Measurements from ENCODE around the gene ERC2. TPM values are rescaled to one million over a fixed set of nuclear protein-coding genes. Genes with fewer than 3 reads are reported as not detected.

The ERC2 gene
- total RNA-seq, 1 donor from 2014 or later, result 0.53 TPM

DNA sequence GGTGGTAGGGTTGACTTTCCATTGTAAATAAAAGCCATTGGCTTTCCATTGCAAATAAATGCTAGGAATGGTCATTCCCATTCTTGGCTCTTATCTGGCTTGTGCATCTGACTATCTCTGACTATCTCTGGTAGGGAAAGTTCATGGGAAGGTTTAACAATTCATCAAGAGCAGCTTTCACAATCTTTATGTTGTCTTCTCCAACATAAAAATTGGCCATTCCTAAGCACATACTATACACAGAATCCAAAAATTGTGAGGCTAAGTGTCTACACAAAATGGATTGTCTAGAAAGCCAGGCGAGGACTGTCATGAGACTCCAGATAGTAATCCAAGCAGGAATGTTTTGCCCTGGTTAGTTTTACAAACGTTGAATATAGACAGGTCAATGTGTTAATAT is 926.8 kb downstream of the ERC2 start:
- DNase-seq (ENCODE audit: low read depth, low spot score), result no peak

- DNase-seq (ENCODE audit: low read depth, low spot score), result no peak
These were observed 927.3 kb downstream of the ERC2 start for GRCh38 chr3:55541016-55541415.

DNA sequence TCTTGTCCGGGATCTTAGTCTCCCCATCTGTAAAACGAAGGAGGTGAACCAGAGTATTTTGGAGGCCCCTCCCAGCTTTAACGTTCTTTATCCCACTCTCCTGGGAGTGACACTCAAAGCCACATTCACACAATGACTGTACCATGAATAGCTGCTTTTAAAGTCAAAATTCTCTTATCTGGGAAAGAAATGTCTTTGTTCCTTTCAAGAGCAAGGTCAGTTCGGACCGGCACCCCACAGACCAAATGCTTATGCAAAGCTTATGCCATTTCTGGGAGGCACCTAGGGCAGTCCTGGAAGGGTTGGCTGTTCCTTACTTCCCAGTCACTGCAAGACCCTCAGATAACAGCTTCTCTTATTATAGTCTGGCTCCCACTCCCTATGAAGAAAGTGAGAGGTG is 927.7 kb downstream of the ERC2 start:
- no peak for DNase-seq (ENCODE audit: low read depth, low spot score)

DNA sequence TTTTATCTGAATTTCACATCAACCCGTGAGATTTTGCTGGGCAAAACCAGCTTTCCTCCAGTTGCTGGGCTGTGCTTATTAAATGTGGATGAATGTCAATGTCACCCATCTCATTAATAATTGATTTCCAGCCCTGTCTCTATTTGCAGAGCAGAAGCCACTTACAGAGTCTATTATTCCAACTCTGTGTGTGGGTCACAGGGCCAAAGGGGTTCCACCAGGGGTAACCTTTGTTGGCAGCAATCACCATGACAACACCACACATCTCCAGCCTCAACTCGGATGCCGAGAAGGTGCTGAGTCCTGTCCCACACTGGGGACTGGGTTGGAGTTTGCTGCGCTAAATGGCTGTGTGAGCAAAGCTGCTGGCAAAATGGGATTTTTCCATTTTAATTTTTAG is 930.1 kb downstream of the ERC2 start:
- DNase-seq (ENCODE audit: low read depth, low spot score), result no peak

- DNase-seq (ENCODE audit: low read depth, low spot score), result no peak
These were observed 930.7 kb downstream of the ERC2 start for GRCh38 chr3:55537563-55537962.

DNA sequence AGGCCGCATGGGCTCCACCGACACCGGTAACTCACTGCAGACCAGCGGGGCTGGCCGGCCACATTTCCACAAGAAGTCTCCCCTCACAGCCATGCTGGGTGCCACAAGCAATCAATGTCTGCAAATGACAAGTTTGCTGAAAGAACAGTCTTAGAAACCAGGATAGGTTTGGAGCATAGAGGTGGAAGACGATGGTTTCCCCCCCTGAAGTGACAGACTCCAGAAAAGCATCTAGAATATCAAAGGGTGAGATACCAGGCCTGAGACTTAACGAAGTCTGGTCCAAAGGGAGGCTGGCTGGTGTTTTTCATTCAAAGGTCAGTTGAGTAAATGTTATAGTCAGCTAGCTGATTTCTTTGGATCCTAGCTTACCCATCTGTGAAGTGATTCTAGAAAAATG is 931.1 kb downstream of the ERC2 start:
- DNase-seq (ENCODE audit: low read depth, low spot score), result no peak

DNA sequence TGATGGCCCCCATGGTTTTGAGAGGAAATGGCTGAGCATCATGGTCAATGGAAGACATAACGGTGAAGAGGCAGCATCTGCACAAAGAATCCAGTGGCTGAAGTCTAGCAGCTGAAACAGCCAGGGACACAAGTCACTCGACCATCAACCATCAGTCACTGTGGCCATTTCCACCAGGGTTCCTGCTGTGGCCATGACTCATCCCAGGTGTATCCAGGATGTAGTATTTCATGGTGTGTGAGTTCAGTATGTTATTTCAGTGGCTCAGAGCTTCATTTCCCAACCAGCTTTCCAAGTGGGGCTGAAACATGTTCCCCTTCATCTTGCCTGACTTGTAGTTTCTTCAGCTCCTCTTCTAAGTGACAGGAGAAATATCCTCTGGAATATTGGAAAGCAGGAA is 933.4 kb downstream of the ERC2 start:
- no peak for DNase-seq (ENCODE audit: low read depth, low spot score)

- DNase-seq (ENCODE audit: low read depth, low spot score), result no peak
These were observed 935.5 kb downstream of the ERC2 start for GRCh38 chr3:55532806-55533205.

GRCh38 chr3:55531321-55531720 is 936.9 kb downstream of the ERC2 start:
- DNase-seq (ENCODE audit: low read depth, low spot score), result no peak

DNA sequence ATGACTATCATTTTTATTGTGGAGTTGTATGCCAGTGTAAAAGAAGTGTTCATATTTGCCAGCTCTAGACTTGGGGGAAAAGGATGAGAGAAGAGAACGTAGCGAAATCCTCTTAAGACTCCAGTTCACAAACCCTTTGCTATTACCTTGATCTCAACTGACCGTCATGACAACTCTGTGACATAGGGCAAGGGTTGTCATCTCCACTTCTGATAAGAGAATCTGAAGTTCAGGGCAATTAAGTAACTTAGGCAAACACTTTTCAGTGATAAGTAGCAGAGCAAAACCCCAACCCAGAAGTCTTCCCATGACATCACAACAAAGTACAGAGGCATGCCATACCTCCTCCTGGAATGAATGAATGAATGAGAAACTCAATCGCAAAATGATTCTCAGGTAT is 940.9 kb downstream of the ERC2 start:
- no peak for DNase-seq (ENCODE audit: low read depth, low spot score)

DNA sequence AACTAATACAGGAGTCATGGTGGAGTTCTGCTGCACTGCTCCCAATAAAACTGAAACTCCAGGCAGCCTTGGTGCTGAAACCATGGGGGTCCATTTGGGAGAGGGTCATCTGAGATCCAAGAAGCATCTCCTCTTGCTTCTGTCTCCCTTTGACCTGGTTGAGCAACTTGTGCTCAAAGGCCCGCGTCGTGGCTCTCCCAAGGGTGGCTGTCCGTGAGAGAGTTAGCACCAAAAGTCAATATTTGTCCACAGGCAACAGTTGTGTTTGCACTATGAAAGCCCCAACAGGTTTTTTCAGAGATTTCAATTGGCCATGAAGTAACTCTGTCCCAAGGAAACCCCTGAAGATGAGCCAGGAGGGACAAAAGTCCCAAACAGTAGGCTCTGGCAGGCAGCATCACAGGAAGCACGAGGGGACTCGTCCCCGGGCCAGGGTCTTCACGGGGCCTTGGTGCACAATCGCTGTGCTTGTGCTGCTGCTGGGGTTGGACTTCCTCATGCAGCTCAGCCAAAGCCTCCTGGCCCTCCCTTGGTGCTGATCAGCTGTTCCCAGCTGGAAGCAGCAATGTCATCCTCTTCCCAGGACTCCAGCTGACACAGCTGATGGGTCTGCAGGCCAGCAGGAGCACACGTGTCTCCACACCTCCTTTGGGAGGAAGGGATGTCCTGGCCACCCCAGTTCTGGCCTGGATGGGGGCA is 941.8 kb downstream of the ERC2 start:
- no peak for DNase-seq (ENCODE audit: low read depth, low spot score)

GRCh38 chr3:55525436-55525835 is 942.8 kb downstream of the ERC2 start:
- DNase-seq (ENCODE audit: low read depth, low spot score), result no peak

GRCh38 chr3:55524565-55525244 is 943.6 kb downstream of the ERC2 start:
- no peak for DNase-seq (ENCODE audit: low read depth, low spot score)

DNA sequence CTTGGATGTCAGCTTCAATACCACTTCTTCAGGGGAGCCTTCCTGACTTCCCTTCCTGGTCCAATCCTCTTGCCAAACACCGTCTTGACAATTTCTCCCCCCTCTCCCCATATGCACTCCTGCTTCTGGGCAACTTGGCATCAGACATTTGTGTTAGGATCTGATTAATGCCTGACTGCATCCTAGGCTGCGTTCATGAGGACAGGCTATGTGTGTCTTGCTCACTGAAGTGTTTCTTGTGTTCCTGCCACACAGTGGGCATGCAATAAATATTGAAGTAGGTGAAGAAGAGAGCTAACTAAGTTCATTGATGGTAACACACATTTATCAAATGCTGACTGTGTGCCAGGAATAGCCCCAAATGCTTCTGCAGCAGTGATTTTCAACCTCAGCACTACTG is 944.8 kb downstream of the ERC2 start:
- no peak for DNase-seq (ENCODE audit: low read depth, low spot score)

DNA sequence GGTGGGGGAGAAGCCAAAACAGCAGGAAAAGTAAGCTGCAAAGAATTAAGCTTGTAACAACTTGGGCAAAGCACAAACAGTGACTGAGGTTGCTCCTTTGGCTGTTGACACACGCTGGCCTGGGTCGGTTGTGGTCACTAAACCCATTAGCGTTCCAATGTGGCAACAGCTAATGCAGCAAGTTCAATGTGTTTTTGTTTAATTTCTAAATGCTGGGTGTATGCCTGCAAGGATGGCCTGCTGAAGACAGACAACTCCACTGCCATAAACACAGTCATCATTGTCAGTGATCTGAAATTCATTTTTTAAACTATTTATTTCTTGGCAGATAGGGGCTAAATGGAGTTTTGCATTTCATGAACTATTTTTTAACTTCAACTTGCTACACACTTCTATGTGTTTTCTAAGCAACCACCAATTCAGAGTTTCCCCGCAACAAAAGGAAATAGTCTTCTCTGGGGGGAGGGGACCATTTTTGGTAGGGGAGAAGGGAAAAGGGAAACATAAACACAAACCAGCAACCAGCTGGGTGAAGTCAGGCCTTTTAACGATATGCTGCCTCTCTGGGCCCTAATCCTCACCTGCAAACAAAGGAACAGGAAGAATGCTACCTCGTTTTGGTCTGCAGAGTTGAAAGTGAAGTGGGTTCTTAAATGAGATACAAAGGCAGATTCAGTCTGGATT is 946.4 kb downstream of the ERC2 start:
- DNase-seq (ENCODE audit: low read depth, low spot score), result no peak

- no peak for DNase-seq (ENCODE audit: low read depth, low spot score)
These were observed 947.1 kb downstream of the ERC2 start for GRCh38 chr3:55521064-55521737.

GRCh38 chr3:55519019-55519418 is 949.2 kb downstream of the ERC2 start:
- DNase-seq (ENCODE audit: low read depth, low spot score), result no peak

- no peak for DNase-seq (ENCODE audit: low read depth, low spot score)
These were observed 949.8 kb downstream of the ERC2 start for GRCh38 chr3:55518451-55518850.

- DNase-seq (ENCODE audit: low read depth, low spot score), result no peak
These were observed 951.8 kb downstream of the ERC2 start for GRCh38 chr3:55516392-55517030.

DNA sequence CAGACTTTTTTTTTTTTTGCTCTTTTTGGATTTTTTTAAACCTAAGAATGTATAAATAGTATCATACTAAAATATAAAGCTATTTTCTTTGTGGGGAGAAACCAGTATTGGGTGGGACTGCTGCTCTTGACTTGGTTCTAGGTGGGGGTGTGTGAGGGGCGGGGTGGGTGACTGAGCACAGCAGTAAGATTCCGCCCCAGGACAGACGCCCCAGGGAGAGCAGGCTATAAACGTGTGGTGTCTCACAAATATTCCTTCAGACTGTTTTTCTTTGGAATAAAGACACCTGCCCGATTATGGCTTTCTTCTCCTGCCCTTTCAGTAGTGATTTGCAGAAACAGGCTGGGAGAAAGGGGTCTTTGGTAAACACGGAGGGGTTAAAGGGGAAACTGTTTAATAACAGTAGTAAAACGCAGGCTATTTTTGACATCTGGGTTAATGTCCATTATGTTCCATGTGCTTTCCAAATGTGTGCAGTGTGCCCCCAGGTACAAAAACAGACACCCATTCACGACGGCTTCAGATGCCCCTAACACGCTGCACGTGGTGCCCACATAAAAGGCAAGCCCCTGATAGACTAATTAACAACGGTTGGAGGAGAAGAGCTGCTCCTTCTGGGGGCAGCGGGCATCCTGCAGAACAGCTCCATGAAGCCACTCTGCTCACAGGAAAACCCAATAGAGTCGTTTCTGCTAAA is 952.6 kb downstream of the ERC2 start:
- no peak for DNase-seq (ENCODE audit: low read depth, low spot score)

GRCh38 chr3:55514962-55515361 is 953.3 kb downstream of the ERC2 start:
- DNase-seq (ENCODE audit: low read depth, low spot score), result no peak
